ENCODE measurements around the gene FRYL.
"Not testable (repeated sequence)": the region's sequence is repeated elsewhere in the genome, so short reads cannot be mapped to it uniquely, and the experiment has no call there.

Gene FRYL

GRCh38 chr4:48781968-48782367 lies 1.9 kb upstream of the FRYL start:
- no peak for FAIRE-seq

GRCh38 chr4:48780865-48781214 lies 761 bp upstream of the FRYL start:
- FAIRE-seq: no peak

- FAIRE-seq: no peak
These were observed 733 bp downstream of the FRYL start for GRCh38 chr4:48779095-48779997.

GRCh38 chr4:48778431-48779094 lies 1.5 kb downstream of the FRYL start:
- no peak for FAIRE-seq

GRCh38 chr4:48777739-48778138 lies 2.3 kb downstream of the FRYL start:
- FAIRE-seq: no peak

- no peak for FAIRE-seq
These were observed 5.0 kb downstream of the FRYL start for GRCh38 chr4:48774760-48775710.

GRCh38 chr4:48772556-48772955 lies 7.5 kb downstream of the FRYL start:
- FAIRE-seq: peak; percentile 32

- no peak for FAIRE-seq
These were observed 12.8 kb downstream of the FRYL start for GRCh38 chr4:48767055-48767929.

- no peak for FAIRE-seq
These were observed 13.8 kb downstream of the FRYL start for GRCh38 chr4:48766131-48766792.

GRCh38 chr4:48762408-48762807 lies 17.7 kb downstream of the FRYL start:
- FAIRE-seq: no peak

GRCh38 chr4:48761286-48761685 lies 18.8 kb downstream of the FRYL start:
- FAIRE-seq: no peak

- not testable (repeated sequence) for FAIRE-seq
These were observed 21.4 kb downstream of the FRYL start for GRCh38 chr4:48758703-48759102.

- FAIRE-seq: no peak
These were observed 23.3 kb downstream of the FRYL start for GRCh38 chr4:48756689-48757220.

- no peak for FAIRE-seq
These were observed 24.8 kb downstream of the FRYL start for GRCh38 chr4:48755281-48755680.

GRCh38 chr4:48753159-48753558 lies 26.9 kb downstream of the FRYL start:
- FAIRE-seq: no peak

GRCh38 chr4:48752726-48753125 lies 27.4 kb downstream of the FRYL start:
- FAIRE-seq: no peak

GRCh38 chr4:48752246-48752645 lies 27.8 kb downstream of the FRYL start:
- no peak for FAIRE-seq

- FAIRE-seq: no peak
These were observed 31.0 kb downstream of the FRYL start for GRCh38 chr4:48748949-48749596.

GRCh38 chr4:48746608-48747362 lies 33.3 kb downstream of the FRYL start:
- FAIRE-seq: no peak

GRCh38 chr4:48745223-48745622 lies 34.9 kb downstream of the FRYL start:
- not testable (repeated sequence) for FAIRE-seq

All from A204.1 (cell line).